HG03135 (cell line): ENCODE results near the gene DENND1A.

Experiments
- ATAC-seq: cut with Tn5 transposase; IDR thresholded peaks from one replicate; pipeline ENCODE4 v1.9.1; 2021; ENCODE audit warnings: mild to moderate bottlenecking, moderate library complexity; ENCODE audit not compliant: unreplicated experiment

The DENND1A gene

DNA sequence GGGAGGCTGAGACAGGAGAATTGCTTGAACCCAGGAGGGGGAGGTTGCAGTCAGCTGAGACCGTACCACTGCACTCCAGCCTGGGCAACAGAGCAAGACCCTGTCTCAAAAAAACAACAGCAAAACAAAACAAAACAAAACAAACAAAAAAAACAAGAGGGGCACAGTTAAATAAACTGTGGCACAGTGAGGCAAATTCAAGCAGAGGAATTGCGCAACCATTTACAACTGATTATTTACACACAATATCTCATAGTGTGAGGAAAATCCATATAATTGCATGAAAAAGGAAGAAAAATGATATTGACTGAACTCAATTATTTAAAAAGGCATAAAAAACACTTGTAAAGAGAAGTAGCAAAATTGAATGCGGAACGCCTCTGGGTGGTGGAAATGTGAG is 412.4 kb downstream of the DENND1A start:
- ATAC-seq: no peak

DNA sequence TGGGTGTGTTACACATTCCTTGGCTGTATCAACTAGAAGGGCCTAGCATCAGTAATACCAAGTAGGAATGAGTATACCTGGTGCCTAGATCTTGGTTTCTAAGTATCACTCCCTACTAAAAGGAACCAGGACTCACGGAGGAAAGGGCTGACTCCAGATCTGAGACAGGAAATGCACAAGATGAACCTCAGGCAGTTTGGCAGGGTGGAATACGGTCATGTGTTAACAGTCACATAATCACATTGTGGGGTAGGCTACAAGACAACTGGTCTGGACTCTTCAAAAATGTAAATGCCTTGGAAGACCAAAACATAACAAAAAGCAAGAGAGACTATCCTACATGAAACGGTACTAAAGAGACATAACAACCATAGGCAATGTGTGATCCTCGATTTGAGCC is 415.2 kb downstream of the DENND1A start:
- no peak for ATAC-seq

DNA sequence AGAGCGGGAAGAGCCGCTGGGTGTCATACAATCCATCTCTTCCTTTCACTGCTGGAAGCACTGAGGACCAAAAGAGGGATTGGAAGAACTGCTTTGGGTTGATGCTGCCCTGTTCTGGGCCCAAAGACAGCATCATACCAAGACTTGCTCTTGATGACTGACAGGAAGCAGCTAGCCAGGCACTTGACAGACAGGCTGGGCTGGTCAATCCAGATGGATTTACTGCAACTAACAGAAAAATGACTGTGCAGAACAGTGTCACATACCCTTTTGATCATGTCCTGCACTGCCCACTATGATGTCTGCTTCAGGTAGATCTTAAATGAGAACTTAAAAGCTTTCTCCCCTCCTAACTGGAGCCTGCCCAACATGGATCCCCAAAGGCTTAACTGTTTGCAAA is 416.4 kb downstream of the DENND1A start:
- no peak for ATAC-seq

DNA sequence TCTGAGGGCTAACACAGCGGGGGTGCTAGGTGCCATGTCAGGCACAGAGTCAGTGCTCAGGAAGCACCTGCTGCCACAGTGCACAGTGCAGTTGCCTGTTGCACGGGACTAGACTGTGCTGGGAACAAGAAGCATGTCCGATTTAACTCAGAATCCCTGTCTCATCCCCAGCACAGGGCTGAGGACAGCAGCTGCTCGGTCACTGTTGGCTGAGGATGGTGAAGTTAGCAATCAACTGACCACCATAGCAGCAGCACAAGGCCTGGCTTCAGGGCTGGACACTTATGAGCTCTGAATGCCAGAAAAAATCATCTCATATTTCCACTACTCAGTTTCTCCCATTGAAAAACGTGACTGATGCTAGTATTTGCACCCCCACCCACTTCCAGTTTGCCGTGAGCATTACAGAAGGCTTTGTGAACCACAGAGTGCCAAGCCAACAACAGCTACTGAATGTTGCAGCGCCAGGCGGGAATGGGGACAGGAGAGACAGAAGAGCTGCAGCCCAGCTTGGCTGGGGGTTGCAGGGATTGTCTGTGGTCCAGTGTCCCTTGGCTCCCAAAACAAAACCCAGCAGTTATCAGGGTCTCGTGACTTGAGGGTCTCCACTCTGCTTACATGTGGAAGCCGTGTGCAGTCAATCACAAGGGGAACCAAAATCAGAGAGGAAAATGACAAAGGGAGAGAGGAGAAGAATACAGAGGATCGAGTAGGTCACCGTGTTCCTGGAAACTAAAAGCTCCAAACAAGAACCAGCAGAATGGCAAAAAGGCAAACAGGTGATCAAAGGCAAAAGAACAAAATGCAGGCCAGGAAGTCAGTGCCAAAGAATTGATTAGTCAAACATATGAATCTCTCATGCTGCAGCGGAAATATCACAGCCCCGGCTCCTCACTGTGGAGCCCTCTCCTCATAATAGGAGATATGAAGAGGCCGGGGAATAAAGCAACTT is 418.3 kb downstream of the DENND1A start:
- ATAC-seq: no peak

DNA sequence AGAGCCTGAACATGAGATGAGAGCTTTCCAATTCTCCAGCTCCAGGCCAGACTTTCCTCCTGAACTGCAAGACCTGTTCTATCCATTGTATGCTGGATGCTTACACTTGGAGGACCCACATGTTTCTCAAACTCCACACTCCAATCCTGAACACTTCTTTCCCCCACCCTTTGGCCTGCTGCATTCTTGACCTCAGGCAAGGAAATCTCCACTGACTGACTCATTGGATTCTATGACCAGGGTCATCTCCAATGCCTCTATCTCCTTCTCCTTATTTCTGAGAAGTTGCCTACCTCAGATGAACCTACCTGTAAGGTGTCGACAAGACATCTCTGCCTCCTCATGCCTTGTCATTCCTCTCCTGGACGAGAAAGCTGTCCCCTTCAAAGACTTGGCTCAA is 420.3 kb downstream of the DENND1A start:
- ATAC-seq: no peak

DNA sequence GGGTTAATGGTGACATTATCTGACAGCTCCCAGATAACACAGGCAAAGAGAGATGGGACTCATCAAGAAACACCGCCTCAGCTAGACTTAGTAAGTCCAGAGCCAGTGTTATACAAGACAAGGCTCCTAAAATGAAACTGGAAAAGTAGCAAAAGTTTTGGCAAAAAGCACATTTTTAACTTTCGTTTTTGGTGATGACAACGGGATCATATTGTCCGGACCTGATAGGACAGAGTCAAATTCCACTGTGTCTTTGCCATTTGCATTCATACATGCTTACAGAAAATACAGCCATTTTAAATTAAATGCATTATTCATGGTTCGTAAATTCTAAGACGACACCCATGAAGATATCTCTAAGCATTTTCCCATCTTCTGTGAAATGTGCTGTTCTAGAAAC is 421.9 kb downstream of the DENND1A start:
- ATAC-seq: no peak

DNA sequence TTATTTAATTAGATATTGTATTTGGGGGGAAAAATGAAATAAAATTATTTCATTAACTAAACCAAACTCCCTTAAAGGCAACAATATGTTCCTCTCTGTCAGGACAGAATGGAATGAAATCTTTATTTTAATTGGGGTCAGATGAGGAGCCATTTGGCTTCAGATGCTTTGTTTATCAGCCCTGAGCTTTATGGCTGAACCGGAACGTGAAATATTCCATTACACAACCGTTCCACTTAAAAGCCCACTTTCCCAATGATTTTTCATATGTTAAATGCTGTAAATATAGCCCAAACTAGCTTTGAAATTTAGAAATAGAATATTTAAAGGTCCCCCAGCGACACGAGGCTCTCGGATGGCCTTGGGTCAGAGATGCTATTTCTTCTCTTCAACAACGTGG is 424.4 kb downstream of the DENND1A start:
- ATAC-seq: no peak

DNA sequence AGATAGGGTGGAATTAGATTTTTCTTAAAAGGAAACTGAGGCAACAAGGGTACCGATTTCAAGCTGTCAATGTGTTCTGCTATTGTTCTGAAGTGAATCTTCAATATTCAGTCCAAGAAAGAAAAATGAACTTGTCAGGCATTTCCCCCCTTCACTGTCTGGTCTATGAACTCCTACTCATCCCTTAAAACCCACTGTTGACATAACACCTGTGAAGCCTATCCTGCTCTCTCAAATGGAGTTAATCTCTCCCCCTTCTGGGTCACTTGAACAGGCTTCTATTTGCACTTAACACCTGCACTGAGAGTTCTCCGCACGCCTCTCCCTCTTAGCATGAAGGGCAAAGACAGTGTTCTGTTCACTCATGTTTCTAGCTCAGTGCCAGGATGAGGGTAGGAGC is 429.6 kb downstream of the DENND1A start:
- no peak for ATAC-seq

DNA sequence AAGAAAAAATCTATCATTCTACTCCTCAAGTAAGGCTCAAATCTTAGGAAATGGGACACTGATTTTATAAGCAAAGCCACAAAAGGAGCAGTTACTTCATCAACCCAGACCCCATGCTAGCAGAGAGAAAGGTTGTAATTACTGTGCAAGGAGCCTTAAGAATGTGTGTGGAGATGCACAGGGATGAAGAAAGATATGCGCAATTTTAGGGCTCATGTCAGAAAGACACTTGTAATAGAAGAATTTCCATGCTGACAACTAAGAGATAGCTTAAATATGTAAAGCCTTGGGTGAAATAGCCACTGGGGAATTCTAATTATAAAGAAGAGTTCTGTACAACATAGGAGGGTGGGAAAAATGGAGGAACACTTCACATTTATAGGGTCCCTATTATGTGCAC is 432.1 kb downstream of the DENND1A start:
- no peak for ATAC-seq

DNA sequence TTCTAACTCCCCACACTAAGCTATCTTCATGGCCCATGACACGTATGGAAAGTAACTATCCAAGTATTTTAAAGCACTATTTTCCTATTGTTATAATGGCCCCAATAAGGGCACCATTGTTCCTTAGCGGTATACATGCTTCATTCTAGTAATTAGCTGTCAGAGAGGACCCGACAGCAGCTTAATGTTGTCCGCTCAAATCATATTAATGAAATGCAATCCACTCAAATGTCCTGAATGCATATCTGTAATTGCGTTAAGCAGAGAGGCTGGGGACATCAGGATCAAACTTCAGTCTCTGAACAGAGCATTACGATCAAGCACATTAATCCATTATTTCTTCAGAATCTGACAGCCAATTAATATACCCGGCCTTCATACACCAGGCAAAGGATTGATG is 434.2 kb downstream of the DENND1A start:
- ATAC-seq: no peak

DNA sequence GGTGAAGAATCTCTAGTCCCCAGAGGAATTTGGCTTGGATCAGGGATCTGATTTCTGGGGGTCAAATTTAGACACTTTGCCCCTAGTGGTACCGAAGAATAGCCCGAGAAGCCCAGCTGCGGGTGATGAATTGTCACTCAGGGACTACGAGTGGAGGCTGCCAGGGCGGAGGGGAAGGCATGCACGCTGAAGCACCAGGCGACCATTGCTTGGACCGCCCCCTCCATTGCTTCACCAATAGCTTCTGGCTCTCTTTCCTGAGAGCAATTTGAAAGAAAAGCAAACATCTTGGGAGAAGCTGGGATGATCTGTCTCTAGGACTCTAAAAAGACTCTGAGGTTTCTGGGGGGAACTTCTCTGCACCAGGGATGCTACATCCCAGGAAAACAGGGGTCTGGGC is 436.3 kb downstream of the DENND1A start:
- ATAC-seq: no peak

DNA sequence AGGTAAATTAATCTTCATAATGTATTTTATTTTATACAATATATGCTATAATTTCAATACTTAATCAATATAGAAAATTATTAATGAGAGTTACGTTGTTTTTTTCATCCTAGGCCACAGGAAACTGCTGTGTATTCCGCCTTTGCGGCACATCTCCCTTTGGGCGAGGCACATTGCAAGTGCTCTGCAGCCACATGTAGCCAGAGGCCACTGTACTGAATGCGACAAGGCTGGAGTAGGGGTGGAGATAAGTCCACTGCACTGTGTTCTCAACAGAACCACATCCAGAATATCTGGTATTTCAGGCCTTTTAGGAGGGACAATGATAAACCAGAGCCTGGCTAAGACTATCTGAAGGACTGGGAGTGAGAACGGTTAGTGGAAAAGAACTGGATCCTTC is 439.2 kb downstream of the DENND1A start:
- no peak for ATAC-seq

DNA sequence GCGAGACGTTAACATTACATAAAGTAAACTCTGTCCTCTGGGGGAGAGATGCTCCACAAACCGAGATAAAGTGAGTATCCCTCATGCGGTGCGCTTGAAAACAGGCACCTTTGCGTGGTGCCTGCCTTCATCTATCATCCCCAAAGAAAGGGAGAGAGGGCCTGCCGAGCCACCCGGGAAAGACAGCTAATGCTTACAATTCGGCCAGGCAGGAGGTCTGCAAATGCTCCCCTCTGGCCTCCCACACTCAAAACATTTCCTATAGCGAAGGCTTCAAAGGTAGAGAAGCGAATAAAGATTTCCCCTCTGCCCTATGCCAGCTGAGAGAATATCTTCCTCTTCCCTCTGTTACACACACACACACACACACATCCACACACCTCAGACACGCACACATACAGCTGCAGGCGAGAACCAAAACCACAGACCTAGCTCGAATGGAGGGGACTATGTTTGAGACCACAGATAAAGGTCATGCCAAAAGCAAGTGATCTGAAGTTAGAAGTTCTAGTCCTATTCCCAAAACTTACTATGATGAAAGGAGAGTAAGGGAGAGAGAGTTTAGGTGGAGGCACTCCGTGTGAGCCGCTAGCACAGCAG is 441.1 kb downstream of the DENND1A start:
- ATAC-seq: no peak

DNA sequence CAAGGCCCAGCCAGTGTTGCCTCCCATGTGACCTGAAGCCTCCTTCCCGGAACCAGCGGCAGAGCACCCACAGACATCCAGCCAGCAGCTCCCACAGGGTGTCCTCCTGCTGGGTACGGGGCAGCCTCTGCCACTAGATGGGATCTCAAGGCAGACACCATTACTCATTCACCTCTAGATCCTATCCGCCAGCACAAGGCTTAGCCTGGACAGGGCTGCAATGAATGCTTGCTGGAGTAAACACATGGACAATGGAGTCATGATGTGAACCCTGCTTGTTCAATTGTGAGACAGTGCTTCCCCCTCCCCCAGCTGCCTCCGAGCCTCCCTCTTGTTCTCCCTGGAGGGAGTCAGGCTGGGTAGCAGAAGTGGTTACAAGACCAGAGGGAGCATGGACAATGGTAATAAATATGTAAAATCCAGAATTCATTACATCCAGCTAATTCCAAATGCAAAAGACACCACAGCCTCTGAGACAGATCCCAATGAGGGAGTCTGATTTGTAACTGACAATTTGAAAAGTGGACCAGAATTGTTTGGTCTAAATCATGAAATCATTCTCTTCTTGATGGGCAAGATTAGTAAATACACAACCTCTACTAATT is 441.9 kb downstream of the DENND1A start:
- ATAC-seq: no peak

DNA sequence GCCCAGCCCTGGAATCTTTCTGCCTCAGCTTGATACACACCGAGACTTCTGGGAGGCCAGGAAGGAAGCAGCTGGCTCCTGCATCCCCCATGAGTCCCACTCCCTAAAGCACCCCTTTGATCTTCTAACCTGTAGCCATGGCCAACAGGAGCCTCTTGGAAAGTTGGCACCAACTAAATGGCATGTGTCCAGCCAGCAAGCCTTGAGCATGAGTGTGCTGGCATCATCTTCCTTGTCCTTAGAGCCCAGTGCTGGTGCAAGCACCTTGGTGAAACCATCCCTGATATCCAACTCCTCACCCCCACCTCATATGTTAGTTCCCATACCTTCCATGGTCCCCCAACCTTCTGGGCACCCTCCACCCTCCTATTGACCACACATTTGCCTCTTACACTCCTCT is 443.5 kb downstream of the DENND1A start:
- no peak for ATAC-seq

DNA sequence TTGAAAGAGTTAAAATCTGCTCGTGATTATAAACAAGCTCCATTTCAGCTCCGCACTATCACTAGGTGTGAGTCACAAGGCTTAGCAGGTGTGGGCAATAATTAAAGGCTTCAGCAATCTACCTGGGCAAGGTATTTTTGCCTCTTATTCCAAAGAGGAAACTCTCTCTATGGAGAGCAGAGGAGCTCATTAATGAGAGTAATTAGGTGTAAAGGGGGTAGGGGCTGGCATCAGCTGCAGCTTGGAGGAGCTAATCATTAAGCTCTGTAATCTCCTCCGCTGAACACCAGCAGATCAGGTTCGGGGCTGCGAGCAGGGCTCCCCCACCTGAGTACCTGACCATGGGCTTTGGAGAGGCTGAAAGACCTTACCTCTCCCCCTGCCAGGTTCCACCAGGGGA is 444.7 kb downstream of the DENND1A start:
- ATAC-seq: no peak

DNA sequence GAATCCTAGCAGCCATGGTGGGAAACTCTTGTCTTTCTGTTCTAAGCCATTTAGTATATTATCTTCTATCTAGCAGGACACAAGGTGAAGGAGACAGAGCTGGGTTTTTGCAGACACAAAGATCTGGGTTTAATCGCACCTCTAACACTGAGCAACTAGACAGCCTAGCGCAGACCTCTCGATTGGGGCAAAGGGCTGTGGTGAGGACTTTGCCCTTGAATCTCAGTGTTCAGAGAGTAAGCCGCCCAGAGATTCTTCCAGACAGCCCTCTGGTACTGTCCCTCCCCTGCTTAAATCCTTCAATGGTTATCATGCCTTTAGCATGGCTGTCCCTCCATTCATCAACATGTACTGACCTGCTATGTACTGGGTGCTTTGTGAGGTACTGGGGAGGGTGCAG is 445.8 kb downstream of the DENND1A start:
- ATAC-seq: no peak

DNA sequence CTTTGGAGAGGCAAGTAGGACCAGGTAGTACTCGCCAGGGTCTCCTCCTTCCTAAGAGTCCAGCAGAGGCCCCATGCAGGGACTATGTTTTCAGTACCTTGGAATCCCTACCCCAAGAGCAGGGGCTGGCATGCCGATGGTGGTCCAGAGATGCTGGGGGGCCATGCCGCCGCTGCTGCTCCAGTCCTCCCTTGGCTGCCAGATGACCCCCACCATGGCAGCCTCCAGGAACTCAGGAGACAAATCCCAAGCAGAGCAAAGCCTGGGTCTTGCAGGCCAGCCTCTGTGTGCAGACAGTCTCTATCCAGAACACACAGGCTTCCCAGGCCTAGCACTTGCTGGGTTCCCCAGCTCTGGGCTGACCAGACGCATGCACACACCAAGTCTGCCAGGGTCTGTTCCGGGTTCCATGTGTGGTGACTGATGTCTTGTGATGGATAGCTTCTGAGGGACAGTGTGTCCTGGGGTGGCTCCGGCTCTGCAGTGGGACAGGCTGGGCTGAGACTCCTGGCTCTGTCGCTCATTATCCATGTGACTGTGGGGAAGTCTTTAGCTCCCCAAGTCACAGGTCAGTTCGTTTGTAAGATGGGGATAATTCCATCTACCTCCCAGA is 446.6 kb downstream of the DENND1A start:
- ATAC-seq: no peak

DNA sequence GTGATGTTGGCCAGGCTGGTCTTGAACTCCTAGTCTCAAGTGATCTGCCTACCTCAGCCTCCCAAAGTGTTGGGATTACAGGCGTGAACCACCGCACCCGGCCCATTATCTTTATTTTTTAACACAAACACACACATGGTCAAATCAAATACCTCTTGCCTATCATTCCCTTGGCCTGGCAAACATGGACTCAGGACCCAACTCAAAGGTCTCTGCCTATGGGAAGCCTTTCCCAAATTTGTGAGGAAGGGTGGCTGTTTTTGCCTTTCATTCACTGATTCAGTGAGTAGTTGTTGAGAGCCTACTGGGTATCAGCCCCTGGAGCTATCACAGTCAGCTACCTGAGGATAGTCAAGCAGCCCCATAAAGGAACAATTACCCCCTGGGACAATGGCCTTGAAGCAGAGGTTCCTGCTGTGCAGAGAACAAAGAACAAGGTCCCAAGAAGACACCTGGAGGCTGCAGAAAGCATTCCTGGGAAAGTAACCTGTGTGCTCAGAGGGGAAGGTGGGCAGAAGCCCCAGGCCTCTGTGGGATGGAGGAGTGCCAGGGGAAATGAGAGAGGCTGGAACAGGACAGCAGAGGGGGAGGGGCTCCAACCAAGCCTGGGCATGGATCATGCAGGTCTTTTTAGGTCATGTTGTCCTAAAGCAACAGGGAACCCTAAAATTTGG is 447.5 kb downstream of the DENND1A start:
- no peak for ATAC-seq

DNA sequence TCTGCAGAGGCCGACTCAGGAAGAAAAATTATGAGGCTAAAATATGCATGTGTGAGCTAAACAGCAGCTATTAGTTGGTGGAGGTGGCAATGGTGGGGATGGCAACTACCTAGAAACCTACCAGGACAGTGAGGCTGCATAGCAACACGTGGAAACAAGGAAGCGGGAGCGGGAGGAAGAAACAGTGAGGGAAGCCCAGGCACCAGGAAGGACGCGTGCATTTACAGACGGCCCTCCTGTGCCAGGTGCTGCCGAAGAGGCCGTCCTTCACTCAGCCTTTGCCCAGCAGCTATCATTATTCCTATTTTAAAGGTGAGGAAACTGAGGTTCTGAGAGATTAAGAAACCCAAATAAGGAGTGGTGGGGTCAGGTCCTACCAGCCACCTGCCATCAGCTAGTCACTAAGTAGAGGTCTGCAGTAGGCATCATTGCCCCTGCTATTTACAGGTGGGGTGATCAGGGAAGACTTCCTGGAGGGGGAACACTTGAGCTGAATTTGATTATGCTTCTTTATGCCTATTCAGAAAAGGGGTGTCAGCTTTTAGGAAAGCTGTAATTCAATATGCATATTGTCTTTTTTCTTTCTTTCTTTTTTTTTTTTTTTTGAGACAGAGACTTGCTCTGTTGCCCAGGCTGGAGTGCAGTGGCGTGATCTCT is 448.6 kb downstream of the DENND1A start:
- no peak for ATAC-seq

DNA sequence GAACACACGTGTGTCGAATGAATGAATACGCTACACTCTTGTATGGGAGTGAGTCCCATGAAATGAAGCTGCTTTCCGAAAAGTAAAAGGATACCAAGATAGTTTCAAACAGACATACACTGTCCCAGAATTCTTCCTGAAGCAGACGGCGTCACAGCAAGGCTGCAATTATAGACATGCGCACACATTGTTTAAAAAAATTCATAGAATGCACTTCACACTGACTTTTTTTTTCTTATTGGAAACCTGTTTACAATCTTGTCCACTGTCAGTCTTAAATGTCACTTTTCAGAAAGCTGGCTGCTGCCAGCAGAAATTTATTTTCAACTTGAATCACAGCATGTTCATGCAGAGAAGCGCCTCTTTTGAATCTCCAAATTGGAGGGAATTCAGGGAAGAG is 449.1 kb downstream of the DENND1A start:
- no peak for ATAC-seq
